Measurements from ENCODE around the gene KCNH6.

- no peak for TF ChIP-seq ATF2 (tag by site-specific recombination; IDR thresholded peaks at IDR 0.05; ENCODE audit: low read depth)
- TF ChIP-seq, protein P1, sequence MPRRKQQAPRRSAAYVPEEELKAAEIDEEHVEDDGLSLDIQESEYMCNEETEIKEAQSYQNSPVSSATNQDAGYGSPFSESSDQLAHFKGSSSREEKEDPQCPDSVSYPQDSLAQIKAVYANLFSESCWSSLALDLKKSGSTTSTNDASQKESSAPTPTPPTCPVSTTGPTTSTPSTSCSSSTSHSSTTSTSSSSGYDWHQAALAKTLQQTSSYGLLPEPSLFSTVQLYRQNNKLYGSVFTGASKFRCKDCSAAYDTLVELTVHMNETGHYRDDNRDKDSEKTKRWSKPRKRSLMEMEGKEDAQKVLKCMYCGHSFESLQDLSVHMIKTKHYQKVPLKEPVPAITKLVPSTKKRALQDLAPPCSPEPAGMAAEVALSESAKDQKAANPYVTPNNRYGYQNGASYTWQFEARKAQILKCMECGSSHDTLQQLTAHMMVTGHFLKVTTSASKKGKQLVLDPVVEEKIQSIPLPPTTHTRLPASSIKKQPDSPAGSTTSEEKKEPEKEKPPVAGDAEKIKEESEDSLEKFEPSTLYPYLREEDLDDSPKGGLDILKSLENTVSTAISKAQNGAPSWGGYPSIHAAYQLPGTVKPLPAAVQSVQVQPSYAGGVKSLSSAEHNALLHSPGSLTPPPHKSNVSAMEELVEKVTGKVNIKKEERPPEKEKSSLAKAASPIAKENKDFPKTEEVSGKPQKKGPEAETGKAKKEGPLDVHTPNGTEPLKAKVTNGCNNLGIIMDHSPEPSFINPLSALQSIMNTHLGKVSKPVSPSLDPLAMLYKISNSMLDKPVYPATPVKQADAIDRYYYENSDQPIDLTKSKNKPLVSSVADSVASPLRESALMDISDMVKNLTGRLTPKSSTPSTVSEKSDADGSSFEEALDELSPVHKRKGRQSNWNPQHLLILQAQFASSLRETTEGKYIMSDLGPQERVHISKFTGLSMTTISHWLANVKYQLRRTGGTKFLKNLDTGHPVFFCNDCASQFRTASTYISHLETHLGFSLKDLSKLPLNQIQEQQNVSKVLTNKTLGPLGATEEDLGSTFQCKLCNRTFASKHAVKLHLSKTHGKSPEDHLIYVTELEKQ (tag by site-specific recombination; IDR thresholded peaks at IDR 0.05; ENCODE audit: borderline replicate concordance): no peak
- TF ChIP-seq, protein P2, sequence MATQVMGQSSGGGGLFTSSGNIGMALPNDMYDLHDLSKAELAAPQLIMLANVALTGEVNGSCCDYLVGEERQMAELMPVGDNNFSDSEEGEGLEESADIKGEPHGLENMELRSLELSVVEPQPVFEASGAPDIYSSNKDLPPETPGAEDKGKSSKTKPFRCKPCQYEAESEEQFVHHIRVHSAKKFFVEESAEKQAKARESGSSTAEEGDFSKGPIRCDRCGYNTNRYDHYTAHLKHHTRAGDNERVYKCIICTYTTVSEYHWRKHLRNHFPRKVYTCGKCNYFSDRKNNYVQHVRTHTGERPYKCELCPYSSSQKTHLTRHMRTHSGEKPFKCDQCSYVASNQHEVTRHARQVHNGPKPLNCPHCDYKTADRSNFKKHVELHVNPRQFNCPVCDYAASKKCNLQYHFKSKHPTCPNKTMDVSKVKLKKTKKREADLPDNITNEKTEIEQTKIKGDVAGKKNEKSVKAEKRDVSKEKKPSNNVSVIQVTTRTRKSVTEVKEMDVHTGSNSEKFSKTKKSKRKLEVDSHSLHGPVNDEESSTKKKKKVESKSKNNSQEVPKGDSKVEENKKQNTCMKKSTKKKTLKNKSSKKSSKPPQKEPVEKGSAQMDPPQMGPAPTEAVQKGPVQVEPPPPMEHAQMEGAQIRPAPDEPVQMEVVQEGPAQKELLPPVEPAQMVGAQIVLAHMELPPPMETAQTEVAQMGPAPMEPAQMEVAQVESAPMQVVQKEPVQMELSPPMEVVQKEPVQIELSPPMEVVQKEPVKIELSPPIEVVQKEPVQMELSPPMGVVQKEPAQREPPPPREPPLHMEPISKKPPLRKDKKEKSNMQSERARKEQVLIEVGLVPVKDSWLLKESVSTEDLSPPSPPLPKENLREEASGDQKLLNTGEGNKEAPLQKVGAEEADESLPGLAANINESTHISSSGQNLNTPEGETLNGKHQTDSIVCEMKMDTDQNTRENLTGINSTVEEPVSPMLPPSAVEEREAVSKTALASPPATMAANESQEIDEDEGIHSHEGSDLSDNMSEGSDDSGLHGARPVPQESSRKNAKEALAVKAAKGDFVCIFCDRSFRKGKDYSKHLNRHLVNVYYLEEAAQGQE (tag by site-specific recombination; IDR thresholded peaks at IDR 0.05): no peak
Observed at GRCh38 chr17:63579633-63580032, 56.5 kb downstream of the KCNH6 start.
